Measurements from ENCODE around the gene EGLN1. TPM values are rescaled to one million over a fixed set of nuclear protein-coding genes. Genes with fewer than 3 reads are reported as not detected.
"Not testable (repeated sequence)": the region's sequence is repeated elsewhere in the genome, so short reads cannot be mapped to it uniquely, and the experiment has no call there.

EGLN1 gene
- total RNA-seq, 3 donors from 2014 or later, result 49.3 to 61.1 (median 55.0) TPM

DNA sequence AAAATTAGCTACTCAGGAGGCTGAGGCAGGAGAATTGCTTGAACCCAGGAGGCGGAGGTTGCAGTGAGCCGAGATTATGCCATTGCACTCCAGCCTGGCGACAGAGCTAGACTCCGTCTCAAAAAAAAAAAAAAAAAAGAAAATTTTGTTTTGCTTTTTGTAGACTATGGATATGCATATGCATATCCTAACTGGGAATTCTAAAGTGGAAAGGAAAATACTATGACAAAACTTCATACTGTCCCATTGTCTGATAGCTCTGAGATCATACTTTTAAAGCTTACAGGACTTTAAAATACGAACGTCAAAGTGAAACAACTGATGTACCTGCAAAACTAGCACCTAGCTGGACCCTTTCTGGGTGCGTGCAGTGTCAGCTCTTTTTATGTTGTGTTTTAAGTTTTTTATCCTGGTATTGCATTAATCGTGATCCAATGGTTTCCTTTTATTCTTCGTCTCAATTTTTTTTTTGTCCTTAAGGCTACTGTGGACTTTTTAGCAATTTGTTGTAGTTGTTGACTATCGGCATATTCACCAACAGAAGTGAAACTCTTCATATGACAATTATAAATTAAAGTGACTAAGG lies 64.8 kb downstream of the EGLN1 start:
- no peak for ATAC-seq
- no peaks in the 10 kb centered on the region for H3K36me3 ChIP-seq (ENCODE audit: low read depth)
- TF ChIP-seq, protein P1, sequence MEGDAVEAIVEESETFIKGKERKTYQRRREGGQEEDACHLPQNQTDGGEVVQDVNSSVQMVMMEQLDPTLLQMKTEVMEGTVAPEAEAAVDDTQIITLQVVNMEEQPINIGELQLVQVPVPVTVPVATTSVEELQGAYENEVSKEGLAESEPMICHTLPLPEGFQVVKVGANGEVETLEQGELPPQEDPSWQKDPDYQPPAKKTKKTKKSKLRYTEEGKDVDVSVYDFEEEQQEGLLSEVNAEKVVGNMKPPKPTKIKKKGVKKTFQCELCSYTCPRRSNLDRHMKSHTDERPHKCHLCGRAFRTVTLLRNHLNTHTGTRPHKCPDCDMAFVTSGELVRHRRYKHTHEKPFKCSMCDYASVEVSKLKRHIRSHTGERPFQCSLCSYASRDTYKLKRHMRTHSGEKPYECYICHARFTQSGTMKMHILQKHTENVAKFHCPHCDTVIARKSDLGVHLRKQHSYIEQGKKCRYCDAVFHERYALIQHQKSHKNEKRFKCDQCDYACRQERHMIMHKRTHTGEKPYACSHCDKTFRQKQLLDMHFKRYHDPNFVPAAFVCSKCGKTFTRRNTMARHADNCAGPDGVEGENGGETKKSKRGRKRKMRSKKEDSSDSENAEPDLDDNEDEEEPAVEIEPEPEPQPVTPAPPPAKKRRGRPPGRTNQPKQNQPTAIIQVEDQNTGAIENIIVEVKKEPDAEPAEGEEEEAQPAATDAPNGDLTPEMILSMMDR (IDR thresholded peaks at IDR 0.05), result no peak
- intact Hi-C loops (cut with DNase I, micrococcal nuclease), result loop anchor here in 1 of 2 donors (5.0 kb wide), 2 partner anchors 65 to 230 kb away; partner anchors contain the start of gene EGLN1
- no peaks in the 10 kb centered on the region for H3K4me1 ChIP-seq (ENCODE audit: low read depth)
- H3K4me3 ChIP-seq, result no peak overlapping the region
- no peak for DNase-seq
- no peaks in the 10 kb centered on the region for H3K9me3 ChIP-seq

DNA sequence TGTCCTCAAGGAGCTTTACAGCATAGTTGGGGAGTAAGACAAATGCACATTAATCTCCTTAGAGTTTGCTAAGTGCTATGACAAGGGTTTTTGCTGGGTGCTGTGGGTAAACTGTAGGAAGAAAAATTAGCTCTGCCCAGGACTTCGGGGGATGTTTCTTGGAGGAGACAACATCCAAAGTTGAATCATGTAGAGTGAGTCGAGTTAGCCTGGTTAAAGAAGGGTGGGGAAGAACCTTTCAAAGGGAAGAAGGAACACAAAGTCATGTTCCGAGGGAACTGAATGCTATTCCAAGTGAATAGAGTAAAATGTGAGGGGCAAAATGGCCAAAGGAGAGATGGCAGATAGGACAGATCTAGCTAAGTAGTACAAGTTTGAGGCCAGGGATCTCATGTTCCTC lies 66.9 kb downstream of the EGLN1 start:
- intact Hi-C loops (cut with DNase I, micrococcal nuclease), result loop anchor here in 1 of 2 donors (5.0 kb wide), 2 partner anchors 67 to 232 kb away; partner anchors contain the start of gene EGLN1
- Histone ChIP-seq H3K36me3 (ENCODE audit: low read depth) (no peaks in the 10 kb centered on the region), H3K9me3 (no peaks in the 10 kb centered on the region), H3K4me1 (ENCODE audit: low read depth) (no peaks in the 10 kb centered on the region), H3K4me3 (no peak overlapping the region)
- DNase-seq (no peak), ATAC-seq (no peak)
- TF ChIP-seq, protein P1 (IDR thresholded peaks at IDR 0.05), result no peak

DNA sequence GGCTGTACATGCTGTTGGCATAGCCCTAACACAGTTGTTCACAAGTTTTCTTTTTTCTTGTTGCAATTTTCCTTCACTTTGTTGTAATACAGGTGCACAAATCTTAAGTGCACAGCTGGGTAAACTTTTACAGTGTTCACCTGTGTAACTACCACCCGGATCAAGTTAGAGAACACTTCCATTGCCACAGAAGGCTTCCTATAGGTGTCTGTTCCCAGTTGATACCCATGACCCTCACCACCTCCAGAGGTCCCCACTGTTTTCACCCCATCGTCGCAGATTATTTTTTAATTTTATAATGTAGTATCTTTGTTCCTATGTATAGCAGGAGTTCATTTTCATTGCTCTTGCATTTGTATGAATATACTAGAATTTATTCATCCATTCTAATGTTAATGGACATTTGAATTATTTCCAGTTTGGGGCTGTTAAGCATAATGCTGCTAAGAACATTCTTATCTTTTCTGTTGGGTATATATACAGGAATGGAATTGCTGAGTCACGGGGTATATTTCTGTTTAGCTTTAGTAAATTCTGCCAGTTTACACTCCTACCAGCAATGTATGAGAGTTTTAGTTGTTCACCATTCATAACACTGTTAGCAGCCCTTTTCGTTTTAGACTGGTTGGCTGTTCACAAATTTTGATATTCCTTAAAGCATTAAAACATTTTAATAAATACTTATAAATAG lies 67.6 kb downstream of the EGLN1 start:
- no peak for ATAC-seq
- intact Hi-C loops (cut with DNase I, micrococcal nuclease), result loop anchor here in 1 of 2 donors (5.0 kb wide), 2 partner anchors 68 to 233 kb away; partner anchors contain the start of gene EGLN1
- no peaks in the 10 kb centered on the region for H3K36me3 ChIP-seq (ENCODE audit: low read depth)
- H3K4me3 ChIP-seq, result no peak overlapping the region
- TF ChIP-seq, protein P1 (IDR thresholded peaks at IDR 0.05), result no peak
- H3K4me1 ChIP-seq (ENCODE audit: low read depth), result no peaks in the 10 kb centered on the region
- no peak for DNase-seq
- H3K9me3 ChIP-seq, result no peaks in the 10 kb centered on the region

DNA sequence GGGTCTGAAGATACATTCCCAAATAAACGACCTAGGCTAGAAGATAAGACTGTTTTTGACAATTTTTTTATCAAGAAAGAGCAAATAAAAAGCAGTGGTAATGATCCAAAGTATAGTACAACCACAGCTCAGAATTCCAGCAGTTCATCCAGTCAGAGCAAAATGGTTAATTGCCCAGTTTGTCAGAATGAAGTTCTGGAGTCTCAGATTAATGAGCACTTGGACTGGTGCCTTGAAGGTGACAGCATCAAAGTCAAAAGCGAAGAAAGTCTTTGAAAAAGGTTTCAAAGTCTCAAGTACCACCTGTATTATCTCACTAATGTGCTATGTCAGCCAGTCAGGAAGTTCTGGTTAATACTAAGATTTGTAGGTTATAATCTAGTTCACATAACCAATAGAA lies 69.0 kb downstream of the EGLN1 start:
- TF ChIP-seq, protein P1 (IDR thresholded peaks at IDR 0.05), result no peak
- ATAC-seq (no peak), DNase-seq (no peak)
- H3K4me1 ChIP-seq (ENCODE audit: low read depth), result no peaks in the 10 kb centered on the region
- H3K9me3 ChIP-seq, result no peaks in the 10 kb centered on the region
- intact Hi-C loops (cut with DNase I, micrococcal nuclease), result no loop called here
- H3K36me3 ChIP-seq (ENCODE audit: low read depth), result no peaks in the 10 kb centered on the region
- no peak overlapping the region for H3K4me3 ChIP-seq

DNA sequence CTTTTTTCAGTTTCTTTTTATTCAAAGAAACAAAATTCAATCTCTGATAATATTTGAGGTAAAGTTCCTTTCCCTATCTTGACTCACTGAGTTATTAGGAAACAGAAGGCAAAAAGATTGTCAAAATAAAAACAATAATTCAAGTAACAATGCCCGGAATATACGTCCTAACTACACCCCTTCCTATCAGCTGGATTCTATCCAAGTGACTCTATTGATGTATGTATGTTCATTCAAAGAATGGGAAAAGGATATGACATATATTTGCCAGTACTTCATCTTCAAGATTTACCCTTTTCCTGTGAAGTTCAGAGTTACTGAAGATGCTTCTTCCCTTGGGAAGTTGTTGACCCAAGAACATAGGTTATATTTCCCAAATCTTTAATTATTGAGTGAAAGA lies 70.3 kb downstream of the EGLN1 start:
- Histone ChIP-seq H3K4me1 (ENCODE audit: low read depth) (no peaks in the 10 kb centered on the region), H3K9me3 (no peaks in the 10 kb centered on the region), H3K36me3 (ENCODE audit: low read depth) (no peaks in the 10 kb centered on the region), H3K4me3 (no peak overlapping the region)
- intact Hi-C loops (cut with DNase I, micrococcal nuclease), result no loop called here
- ATAC-seq, result no peak
- DNase-seq, result no peak
- TF ChIP-seq, protein P1 (IDR thresholded peaks at IDR 0.05), result no peak

DNA sequence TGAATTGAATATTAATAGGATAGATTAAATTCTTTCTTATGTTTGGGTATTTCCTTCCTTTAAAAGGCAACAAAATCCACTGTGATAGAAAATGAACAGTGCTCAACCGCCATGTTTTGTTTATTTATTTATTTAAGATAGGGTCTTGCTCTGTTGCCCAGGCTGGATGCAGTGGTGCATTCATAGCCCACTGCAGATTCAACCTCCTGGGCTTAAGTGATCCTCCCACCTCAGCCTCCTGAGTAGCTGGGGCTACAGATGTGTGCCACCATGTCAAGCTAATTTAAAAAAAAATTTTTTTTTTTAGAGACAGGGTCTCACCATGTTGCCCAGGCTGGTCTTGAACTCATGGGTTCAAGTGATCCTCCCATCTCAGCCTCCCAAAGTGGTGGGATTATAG lies 73.2 kb downstream of the EGLN1 start:
- H3K4me3 ChIP-seq; DNase-seq; intact Hi-C loops (cut with DNase I, micrococcal nuclease); H3K36me3 ChIP-seq (ENCODE audit: low read depth); ATAC-seq; H3K9me3 ChIP-seq; H3K4me1 ChIP-seq (ENCODE audit: low read depth): not testable (repeated sequence)
